Endothelial cell of umbilical vein (primary cell): ENCODE results near the gene SUPV3L1. TPM values are rescaled to one million over a fixed set of nuclear protein-coding genes. Genes with fewer than 3 reads are reported as not detected.

ENCODE experiments used
- BruUV-seq: library from RNA; stranded (reverse); fragments of 400-500 nt; replicated peaks from 2 replicates; lab custom pipeline; 2021; lab: Mats Ljungman, UMichigan
- CTCF ChIA-PET: fragments of 300-600, 350-600 bp; sonication (Branson Sonifier 250); formaldehyde crosslinking; loops from one replicate; lab custom pipeline; 2021; ENCODE audit warnings: antibody characterized with exemption, inconsistent platforms; lab: Charles Lee
- POLR2A ChIA-PET: fragments of 300-600, 350-600 bp; sonication (Branson Sonifier 250); formaldehyde crosslinking; loops from one replicate; lab custom pipeline; 2021; ENCODE audit warnings: antibody characterized with exemption, inconsistent platforms; lab: Charles Lee
- DNase-seq: peaks from one replicate; pipeline ENCODE4 v3.0.0-alpha.2; 2011; ENCODE audit warnings: low read depth, low spot score
- FAIRE-seq: peaks from 2 replicates; lab custom pipeline; 2011; peaks lifted over from hg19 to GRCh38; lab: Jason Lieb, UNC
- H2AFZ ChIP-seq: 2 replicates; pipeline ENCODE4 v1.6.0; 2012; ENCODE audit warnings: low read depth, low read length, control low read depth, inconsistent platforms
- H3K27ac ChIP-seq: 2 replicates; pipeline ENCODE4 v1.5.1; 2011; ENCODE audit warnings: low read depth, mild to moderate bottlenecking, control low read depth, low read length, moderate library complexity; ENCODE audit not compliant: insufficient read depth
- H3K27me3 ChIP-seq, 2 experiments: 2 replicates each; pipeline versions ENCODE4 v1.6.0 to v1.6.1; 2011; ENCODE audit warnings: low read length in 2 of 2, mixed read lengths in 1 of 2; ENCODE audit not compliant: control insufficient read depth in 2 of 2, insufficient read depth in 2 of 2
- H3K36me3 ChIP-seq, 2 experiments: 2 replicates in 1 of 2; 3 replicates in 1 of 2; pipeline ENCODE4 v1.5.1; 2011; ENCODE audit warnings: low read length in 2 of 2, mild to moderate bottlenecking in 1 of 2, moderate library complexity in 1 of 2; ENCODE audit not compliant: control insufficient read depth in 2 of 2, insufficient read depth in 2 of 2; ENCODE audit errors: extremely low read depth in 1 of 2
- H3K4me1 ChIP-seq: 3 replicates; pipeline ENCODE4 v1.5.1; 2011; ENCODE audit warnings: mild to moderate bottlenecking, low read length; ENCODE audit not compliant: control insufficient read depth, insufficient read depth; ENCODE audit errors: extremely low read depth
- H3K4me2 ChIP-seq: 2 replicates; pipeline ENCODE4 v1.6.1; 2011; ENCODE audit warnings: low read length, control low read depth, mixed read lengths; ENCODE audit not compliant: insufficient read depth
- H3K4me3 ChIP-seq, 3 experiments: fragments of 200-600 bp in 1 of 3; sonication (generic), shearing (Covaris generic) in 1 of 3; replicated peaks in 1 of 3; 2 replicates each; pipeline ENCODE4 v1.5.1; 2011 to 2016; ENCODE audit warnings: control low read depth in 3 of 3, low read length in 3 of 3, mild to moderate bottlenecking in 2 of 3, inconsistent platforms in 1 of 3, low read depth in 1 of 3, moderate library complexity in 1 of 3; ENCODE audit not compliant: insufficient read depth in 1 of 3
- H3K79me2 ChIP-seq: 2 replicates; pipeline ENCODE4 v1.6.0; 2012; ENCODE audit warnings: low read length, inconsistent platforms; ENCODE audit not compliant: control insufficient read depth, insufficient read depth
- H3K9ac ChIP-seq: replicated peaks from 2 replicates; pipeline ENCODE3; 2011; ENCODE audit warnings: low read length, control low read depth; ENCODE audit not compliant: insufficient read depth; ENCODE audit errors: extremely low read depth
- H3K9me1 ChIP-seq: replicated peaks from 3 replicates; pipeline ENCODE4 v1.6.0; 2011; ENCODE audit warnings: mild to moderate bottlenecking, low read length; ENCODE audit not compliant: control insufficient read depth, insufficient read depth; ENCODE audit errors: extremely low read depth
- H3K9me3 ChIP-seq: replicated peaks from 2 replicates; pipeline ENCODE4 v1.5.1; 2012; ENCODE audit warnings: low read length, inconsistent platforms; ENCODE audit not compliant: control insufficient read depth, insufficient read depth
- H4K20me1 ChIP-seq: replicated peaks from 2 replicates; pipeline ENCODE3; 2011; ENCODE audit warnings: mild to moderate bottlenecking, low read length; ENCODE audit not compliant: control insufficient read depth, insufficient read depth; ENCODE audit errors: extremely low read depth
- EZH2 ChIP-seq: IDR thresholded peaks from 2 replicates; pipeline ENCODE4 v1.6.1; 2012; ENCODE audit warnings: borderline replicate concordance, low read depth, mild to moderate bottlenecking, moderate library complexity, low read length, inconsistent platforms; ENCODE audit not compliant: severe bottlenecking
- FOS ChIP-seq: IDR thresholded peaks from 2 replicates; pipeline ENCODE4 v1.6.1; 2011; ENCODE audit warnings: mild to moderate bottlenecking, low read length, moderate library complexity, borderline replicate concordance; ENCODE audit not compliant: insufficient read depth
- GATA2 ChIP-seq: IDR thresholded peaks from 2 replicates; pipeline ENCODE4 v1.7.0; 2011; ENCODE audit warnings: low read depth, mild to moderate bottlenecking, moderate library complexity, mixed read lengths, low read length; ENCODE audit not compliant: insufficient read length, insufficient read depth
- JUN ChIP-seq: IDR thresholded peaks from 2 replicates; pipeline ENCODE4 v1.6.1; 2011; ENCODE audit warnings: borderline replicate concordance, low read depth; ENCODE audit not compliant: insufficient read length, insufficient read depth
- MYC ChIP-seq: IDR thresholded peaks from one replicate; pipeline ENCODE4 v1.6.1; 2011; ENCODE audit warnings: mild to moderate bottlenecking, low read depth, low read length
- POLR2A ChIP-seq: IDR thresholded peaks from 2 replicates; pipeline ENCODE4 v1.6.1; 2012; ENCODE audit warnings: low read depth, mild to moderate bottlenecking, control low read depth, low read length
- POLR2AphosphoS5 ChIP-seq: IDR thresholded peaks from 2 replicates; pipeline ENCODE4 v1.6.1; 2012; ENCODE audit warnings: low read depth, mild to moderate bottlenecking, control low read depth, low read length, moderate library complexity; ENCODE audit not compliant: insufficient read depth
- dilution Hi-C: fragments of 300-500 bp; cut with MboI; formaldehyde crosslinking; loops from one replicate; pipeline ENCODE4 v1.15.0; 2019; ENCODE audit warnings: low sequenced_read_pairs; ENCODE audit not compliant: extremely low pct_ligation_motif_present
- intact Hi-C: fragments of 100-400 bp; cut with micrococcal nuclease; formaldehyde crosslinking; loops from one replicate; pipeline ENCODE4 v1.10.0; 2022
- polyA plus RNA-seq, 4 experiments: library from polyadenylated mRNA; depleted of rRNA in 3 of 4; stranded (reverse) in 3 of 4; unstranded in 1 of 4; fragments of >200 nt; gene quantifications; 2 replicates each; pipeline versions ENCODE4 v1.2.1 to v1.2.3, GENCODE V29; 2011 to 2012; ENCODE audit warnings: missing spikeins in 1 of 4
- total RNA-seq: library from RNA; stranded (reverse); gene quantifications from 2 replicates; pipeline ENCODE4 v1.2.3, GENCODE V29; 2021
- TF ChIP-seq, protein P1 (sequence below), 2 donors: IDR thresholded peaks; 1 replicate in 1 of 2; 2 replicates in 1 of 2; pipeline ENCODE4 v1.5.1; 2011; ENCODE audit warnings: low read length in 2 of 2, mild to moderate bottlenecking in 2 of 2, moderate library complexity in 2 of 2, control low read depth in 1 of 2, inconsistent platforms in 1 of 2, low read depth in 1 of 2; ENCODE audit not compliant: insufficient read depth in 1 of 2; ENCODE audit errors: extremely low read depth in 1 of 2
- TF ChIP-seq, protein P2 (sequence below): IDR thresholded peaks from 2 replicates; pipeline ENCODE4 v1.6.1; 2011; ENCODE audit not compliant: insufficient read depth, insufficient read length

Gene SUPV3L1
- total and polyA plus RNA-seq, 2 donors (not counting 3 experiments of a cell fraction or from before 2014, with no cell fraction given): 21.8 to 30.4 TPM

DNA sequence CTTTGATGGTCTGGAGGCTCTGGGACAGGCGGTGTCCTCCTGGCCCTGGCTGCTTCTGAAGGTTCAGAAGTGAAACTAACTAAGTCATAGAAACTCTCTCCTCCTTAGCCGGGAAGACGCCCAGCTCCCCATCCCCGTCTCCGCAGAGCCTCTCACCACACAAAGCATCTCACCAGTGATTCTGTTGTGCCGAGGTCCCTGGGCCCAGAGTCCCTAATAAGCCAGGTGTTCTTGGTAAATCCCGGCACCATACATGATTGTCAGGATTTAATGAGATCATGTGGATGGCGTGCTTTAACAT lies 49.5 kb downstream of the SUPV3L1 start:
- H3K27ac ChIP-seq: no peak overlapping the region
- H3K4me1 ChIP-seq: peaks cover 26% of the 10 kb centered on the region
- no peaks in the 10 kb centered on the region for H4K20me1 ChIP-seq
- no peak for FAIRE-seq
- TF ChIP-seq GATA2 (no peak), POLR2AphosphoS5 (no peak), POLR2A (no peak), MYC (no peak), JUN (no peak), EZH2 (no peak), FOS (no peak)
- TF ChIP-seq, protein P1, sequence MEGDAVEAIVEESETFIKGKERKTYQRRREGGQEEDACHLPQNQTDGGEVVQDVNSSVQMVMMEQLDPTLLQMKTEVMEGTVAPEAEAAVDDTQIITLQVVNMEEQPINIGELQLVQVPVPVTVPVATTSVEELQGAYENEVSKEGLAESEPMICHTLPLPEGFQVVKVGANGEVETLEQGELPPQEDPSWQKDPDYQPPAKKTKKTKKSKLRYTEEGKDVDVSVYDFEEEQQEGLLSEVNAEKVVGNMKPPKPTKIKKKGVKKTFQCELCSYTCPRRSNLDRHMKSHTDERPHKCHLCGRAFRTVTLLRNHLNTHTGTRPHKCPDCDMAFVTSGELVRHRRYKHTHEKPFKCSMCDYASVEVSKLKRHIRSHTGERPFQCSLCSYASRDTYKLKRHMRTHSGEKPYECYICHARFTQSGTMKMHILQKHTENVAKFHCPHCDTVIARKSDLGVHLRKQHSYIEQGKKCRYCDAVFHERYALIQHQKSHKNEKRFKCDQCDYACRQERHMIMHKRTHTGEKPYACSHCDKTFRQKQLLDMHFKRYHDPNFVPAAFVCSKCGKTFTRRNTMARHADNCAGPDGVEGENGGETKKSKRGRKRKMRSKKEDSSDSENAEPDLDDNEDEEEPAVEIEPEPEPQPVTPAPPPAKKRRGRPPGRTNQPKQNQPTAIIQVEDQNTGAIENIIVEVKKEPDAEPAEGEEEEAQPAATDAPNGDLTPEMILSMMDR (IDR thresholded peaks at IDR 0.05; ENCODE audit: extremely low read depth in 1 of 2, insufficient read depth in 1 of 2, low read depth in 1 of 2, low read length in 2 of 2): no peak
- TF ChIP-seq, protein P2, sequence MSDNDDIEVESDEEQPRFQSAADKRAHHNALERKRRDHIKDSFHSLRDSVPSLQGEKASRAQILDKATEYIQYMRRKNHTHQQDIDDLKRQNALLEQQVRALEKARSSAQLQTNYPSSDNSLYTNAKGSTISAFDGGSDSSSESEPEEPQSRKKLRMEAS: no peak
- no peaks in the 10 kb centered on the region for H3K36me3 ChIP-seq
- H3K9me3 ChIP-seq: no peaks in the 10 kb centered on the region
- no peak overlapping the region for H3K9ac ChIP-seq
- no TSS peak for BruUV-seq
- POLR2A ChIA-PET: no interaction called here
- no peaks in the 10 kb centered on the region for H3K79me2 ChIP-seq
- H3K4me2 ChIP-seq: no peak overlapping the region
- no peak overlapping the region for H3K4me3 ChIP-seq
- no peaks in the 10 kb centered on the region for H3K27me3 ChIP-seq
- no peak for DNase-seq
- peak overlapping the region; percentile 63 for H2AFZ ChIP-seq
- intact Hi-C loops (no loop called here), dilution Hi-C loops (loop anchor here (25.0 kb wide), 1 partner anchor 158 kb away; no protein-coding TSS in a partner anchor)
- H3K9me1 ChIP-seq: no peaks in the 10 kb centered on the region
- CTCF ChIA-PET: interaction anchor here (0.8 to 1.8 kb wide), 3 partner anchors 163 to 225 kb away, joined by 3 to 10 read pairs (median 3); no protein-coding TSS in a partner anchor
